ENCODE data around the gene C11orf86. TPM values are rescaled to one million over a fixed set of nuclear protein-coding genes. Genes with fewer than 3 reads are reported as not detected.

The C11orf86 gene
- total and polyA plus RNA-seq, 2 experiments from 2014 or later: 0.21 to 0.74 TPM

GRCh38 chr11:67007126-67007525 is 32.0 kb downstream of the C11orf86 start (continued):
- no peak for TF ChIP-seq ZNF462 (CRISPR knock-in tag; IDR thresholded peaks at IDR 0.05)
- no peak for TF ChIP-seq CREB1 (CRISPR knock-in tag; IDR thresholded peaks at IDR 0.05; ENCODE audit: low read depth)
- TF ChIP-seq CTCF (conservative IDR thresholded peaks at IDR 0.05; ENCODE audit: low read depth in 2 of 2): no peak
- TF ChIP-seq ETS1 (IDR thresholded peaks at IDR 0.05): no peak

- Mint-ChIP-seq H3K27ac (no peak overlapping the region), H3K9me3 (no peaks in the 10 kb centered on the region), H3K4me1 (peaks cover 15% of the 10 kb centered on the region), H3K4me3 (no peak overlapping the region), H3K36me3 (ENCODE audit: low read depth) (peaks cover 3% of the 10 kb centered on the region; the same call in 2 of the 3 replicates), H3K27me3 (ENCODE audit: insufficient read depth, low read depth, poor library complexity) (peaks cover 14% of the 10 kb centered on the region)
- H3K4me2 ChIP-seq: no peak overlapping the region
- no peaks in the 10 kb centered on the region for H3K36me3 ChIP-seq (ENCODE audit: insufficient read depth)
- no peaks in the 10 kb centered on the region for H3F3A ChIP-seq (replicated peaks; ENCODE audit: low read depth)
- no peak for ATAC-seq
- H3K79me2 ChIP-seq (replicated peaks; ENCODE audit: insufficient read depth): no peaks in the 10 kb centered on the region
- no peak for DNase-seq (ENCODE audit: low spot score)
- peaks cover 3% of the 10 kb centered on the region; the same call in 1 of the 2 replicates for H3K4me1 ChIP-seq (ENCODE audit: insufficient read depth)
- H3K27ac ChIP-seq (ENCODE audit: low read depth): no peak overlapping the region
- H3K9me2 ChIP-seq (ENCODE audit: insufficient read depth): no peaks in the 10 kb centered on the region
- H4K20me1 ChIP-seq (replicated peaks; ENCODE audit: insufficient read depth): no peaks in the 10 kb centered on the region
- H2AFZ ChIP-seq: no peak overlapping the region
- no peak overlapping the region for H3K4me3 ChIP-seq
- no peaks in the 10 kb centered on the region for H3K27me3 ChIP-seq (ENCODE audit: insufficient read depth)
- no peak for TF ChIP-seq ZNF462 (CRISPR knock-in tag; IDR thresholded peaks at IDR 0.05)
Observed at GRCh38 chr11:67010296-67010905, 35.3 kb downstream of the C11orf86 start.
